Caco-2 (cell line): ENCODE measurements around the gene CACNA1A. TPM values are rescaled to one million over a fixed set of nuclear protein-coding genes. Genes with fewer than 3 reads are reported as not detected.

ENCODE experiments used
- BruUV-seq: library from RNA; stranded (reverse); fragments of 400-500 nt; replicated peaks from 2 replicates; lab custom pipeline; 2021; lab: Mats Ljungman, UMichigan
- CTCF ChIA-PET: fragments of 300-600 bp; sonication (Branson Sonifier 250); formaldehyde crosslinking; loops from one replicate; lab custom pipeline; 2022; ENCODE audit warnings: antibody characterized with exemption; lab: Charles Lee
- POLR2A ChIA-PET: fragments of 300-600 bp; sonication (Branson Sonifier 250); formaldehyde crosslinking; loops from one replicate; lab custom pipeline; 2022; ENCODE audit warnings: antibody characterized with exemption; lab: Charles Lee
- DNase-seq, 2 experiments: peaks; one replicate each; pipeline versions ENCODE4 v3.0.0 to v3.0.0-alpha.2; 2020 to 2022
- H3K27me3 ChIP-seq: replicated peaks from 2 replicates; pipeline ENCODE4 v1.6.0; 2011; ENCODE audit warnings: low read length; ENCODE audit not compliant: control insufficient read depth, insufficient read depth
- H3K36me3 ChIP-seq: 2 replicates; pipeline ENCODE4 v1.5.1; 2011; ENCODE audit warnings: low read length; ENCODE audit not compliant: control insufficient read depth, insufficient read depth
- H3K4me1 ChIP-seq: fragments of 250-450 bp; sonication (Bioruptor Pico); 2 replicates; pipeline ENCODE4 v1.5.1; 2020; ENCODE audit warnings: mild to moderate bottlenecking
- H3K4me3 ChIP-seq: 2 replicates; pipeline ENCODE4 v1.5.1; 2011; ENCODE audit warnings: low read depth, mild to moderate bottlenecking, control low read depth, low read length
- H3K9me3 ChIP-seq: fragments of 250-450 bp; sonication (Bioruptor Pico); 2 replicates; pipeline ENCODE4 v1.5.1; 2020; ENCODE audit warnings: mild to moderate bottlenecking, moderate library complexity
- H3K27ac Mint-ChIP-seq: one replicate; pipeline ENCODE4 v1.8.0; 2022; ENCODE audit warnings: mixed read lengths; ENCODE audit not compliant: unreplicated experiment
- H3K27me3 Mint-ChIP-seq: one replicate; pipeline ENCODE4 v1.8.0; 2022; ENCODE audit warnings: mixed read lengths; ENCODE audit not compliant: insufficient read depth, unreplicated experiment
- H3K36me3 Mint-ChIP-seq: one replicate; pipeline ENCODE4 v1.8.0; 2022; ENCODE audit warnings: mild to moderate bottlenecking, mixed read lengths; ENCODE audit not compliant: insufficient read depth, unreplicated experiment
- H3K4me1 Mint-ChIP-seq: one replicate; pipeline ENCODE4 v1.8.0; 2022; ENCODE audit warnings: low read depth, mixed read lengths; ENCODE audit not compliant: unreplicated experiment
- H3K4me3 Mint-ChIP-seq: one replicate; pipeline ENCODE4 v1.8.0; 2022; ENCODE audit warnings: mild to moderate bottlenecking, moderate library complexity, mixed read lengths; ENCODE audit not compliant: unreplicated experiment
- H3K9me3 Mint-ChIP-seq: one replicate; pipeline ENCODE4 v1.8.0; 2022; ENCODE audit warnings: mixed read lengths; ENCODE audit not compliant: unreplicated experiment
- intact Hi-C: fragments of 100-400 bp; cut with micrococcal nuclease; formaldehyde crosslinking; loops from one replicate; pipeline ENCODE4 v1.10.0; 2022; ENCODE audit not compliant: unreplicated experiment
- total RNA-seq: library from RNA; stranded (reverse); gene quantifications from 2 replicates; pipeline ENCODE4 v1.2.3, GENCODE V29; 2022
- TF ChIP-seq, protein P1 (sequence below), 2 experiments: fragments of 200-600 bp in 1 of 2; IDR thresholded peaks; 1 replicate in 1 of 2; 2 replicates in 1 of 2; pipeline versions ENCODE4 v1.5.1 to v1.8.0; 2011 to 2022; ENCODE audit warnings: antibody characterized with exemption in 1 of 2, control low read depth in 1 of 2, inconsistent platforms in 1 of 2, low read depth in 1 of 2, low read length in 1 of 2, mild to moderate bottlenecking in 1 of 2, moderate library complexity in 1 of 2; ENCODE audit not compliant: insufficient read depth in 1 of 2, severe bottlenecking in 1 of 2, unreplicated experiment in 1 of 2

Gene CACNA1A
- total RNA-seq, 1 experiment from 2014 or later: not detected

GRCh38 chr19:13277104-13277809 lies 229.0 kb downstream of the CACNA1A start:
- no peaks in the 10 kb centered on the region for H3K36me3 ChIP-seq
- H3K27me3 Mint-ChIP-seq: no peaks in the 10 kb centered on the region
- no peaks in the 10 kb centered on the region for H3K4me1 ChIP-seq
- ChIA-PET CTCF (interaction anchor here (0.5 to 2.8 kb wide), 11 partner anchors 9 to 1807 kb away, joined by 3 to 15 read pairs (median 4); no protein-coding TSS in a partner anchor), POLR2A (interaction anchor here (0.6 kb wide), 1 partner anchor 331 kb away, joined by 7 read pairs; no protein-coding TSS in a partner anchor)
- intact Hi-C loops: loop anchor here (1.0 kb wide), 2 partner anchors 154 to 312 kb away; no protein-coding TSS in a partner anchor
- no TSS peak for BruUV-seq
- TF ChIP-seq, protein P1, sequence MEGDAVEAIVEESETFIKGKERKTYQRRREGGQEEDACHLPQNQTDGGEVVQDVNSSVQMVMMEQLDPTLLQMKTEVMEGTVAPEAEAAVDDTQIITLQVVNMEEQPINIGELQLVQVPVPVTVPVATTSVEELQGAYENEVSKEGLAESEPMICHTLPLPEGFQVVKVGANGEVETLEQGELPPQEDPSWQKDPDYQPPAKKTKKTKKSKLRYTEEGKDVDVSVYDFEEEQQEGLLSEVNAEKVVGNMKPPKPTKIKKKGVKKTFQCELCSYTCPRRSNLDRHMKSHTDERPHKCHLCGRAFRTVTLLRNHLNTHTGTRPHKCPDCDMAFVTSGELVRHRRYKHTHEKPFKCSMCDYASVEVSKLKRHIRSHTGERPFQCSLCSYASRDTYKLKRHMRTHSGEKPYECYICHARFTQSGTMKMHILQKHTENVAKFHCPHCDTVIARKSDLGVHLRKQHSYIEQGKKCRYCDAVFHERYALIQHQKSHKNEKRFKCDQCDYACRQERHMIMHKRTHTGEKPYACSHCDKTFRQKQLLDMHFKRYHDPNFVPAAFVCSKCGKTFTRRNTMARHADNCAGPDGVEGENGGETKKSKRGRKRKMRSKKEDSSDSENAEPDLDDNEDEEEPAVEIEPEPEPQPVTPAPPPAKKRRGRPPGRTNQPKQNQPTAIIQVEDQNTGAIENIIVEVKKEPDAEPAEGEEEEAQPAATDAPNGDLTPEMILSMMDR (IDR thresholded peaks at IDR 0.05; ENCODE audit: insufficient read depth in 1 of 2, low read depth in 1 of 2, low read length in 1 of 2, severe bottlenecking in 1 of 2, unreplicated experiment in 1 of 2): peak; percentile 42 to 57
- no peaks in the 10 kb centered on the region for H3K9me3 ChIP-seq
- no peak overlapping the region for H3K27ac Mint-ChIP-seq
- H3K4me3 ChIP-seq: no peak overlapping the region
- no peaks in the 10 kb centered on the region for H3K27me3 ChIP-seq
- H3K4me3 Mint-ChIP-seq: no peak overlapping the region
- H3K9me3 Mint-ChIP-seq: no peaks in the 10 kb centered on the region
- H3K4me1 Mint-ChIP-seq: no peaks in the 10 kb centered on the region
- peak; percentile 54 to 77 for DNase-seq
- H3K36me3 Mint-ChIP-seq: peaks cover 5% of the 10 kb centered on the region

DNA sequence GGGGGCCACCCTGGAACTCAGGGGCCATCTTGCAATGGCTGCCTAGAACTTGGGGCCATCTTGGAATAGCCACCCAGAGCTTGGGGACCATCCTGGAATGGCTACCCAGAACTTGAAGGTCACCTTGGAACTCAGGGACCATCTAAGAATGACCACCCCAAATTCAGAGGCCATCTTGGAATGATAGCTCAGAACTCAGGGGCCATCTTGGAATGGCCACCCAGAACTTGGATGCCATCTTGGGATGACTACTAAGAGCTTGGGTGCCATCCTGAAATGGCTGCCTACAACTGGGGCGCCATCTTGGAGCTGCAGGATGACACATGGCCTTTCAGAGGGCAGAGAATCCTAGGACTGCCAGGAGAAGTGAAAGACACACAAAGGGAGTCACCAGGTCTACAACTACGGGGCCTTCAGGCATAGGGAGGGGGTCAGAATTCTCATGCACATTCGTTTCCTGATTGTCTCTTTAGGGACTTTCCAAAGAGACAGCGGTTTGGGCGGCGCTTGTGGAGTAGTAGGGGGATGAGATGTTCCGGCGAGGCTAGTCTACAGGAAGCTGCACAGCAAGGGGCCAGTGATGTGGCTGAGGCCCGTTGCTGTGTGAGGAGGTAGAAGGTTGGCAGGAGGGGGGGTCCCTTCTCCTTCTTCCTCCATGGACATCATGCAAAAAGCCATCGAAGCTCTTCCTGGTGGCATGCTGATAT lies 231.1 kb downstream of the CACNA1A start:
- no peaks in the 10 kb centered on the region for H3K9me3 Mint-ChIP-seq
- ChIA-PET CTCF (no interaction called here), POLR2A (no interaction called here)
- Histone ChIP-seq H3K36me3 (no peaks in the 10 kb centered on the region), H3K9me3 (no peaks in the 10 kb centered on the region), H3K4me3 (no peak overlapping the region), H3K4me1 (no peaks in the 10 kb centered on the region), H3K27me3 (no peaks in the 10 kb centered on the region)
- H3K36me3 Mint-ChIP-seq: peaks cover 5% of the 10 kb centered on the region
- no peak for DNase-seq
- H3K27ac Mint-ChIP-seq: no peak overlapping the region
- no peaks in the 10 kb centered on the region for H3K27me3 Mint-ChIP-seq
- H3K4me1 Mint-ChIP-seq: no peaks in the 10 kb centered on the region
- no peak overlapping the region for H3K4me3 Mint-ChIP-seq
- no TSS peak for BruUV-seq
- intact Hi-C loops: no loop called here
- TF ChIP-seq, protein P1 (IDR thresholded peaks at IDR 0.05; ENCODE audit: insufficient read depth in 1 of 2, low read depth in 1 of 2, low read length in 1 of 2, severe bottlenecking in 1 of 2, unreplicated experiment in 1 of 2): no peak

DNA sequence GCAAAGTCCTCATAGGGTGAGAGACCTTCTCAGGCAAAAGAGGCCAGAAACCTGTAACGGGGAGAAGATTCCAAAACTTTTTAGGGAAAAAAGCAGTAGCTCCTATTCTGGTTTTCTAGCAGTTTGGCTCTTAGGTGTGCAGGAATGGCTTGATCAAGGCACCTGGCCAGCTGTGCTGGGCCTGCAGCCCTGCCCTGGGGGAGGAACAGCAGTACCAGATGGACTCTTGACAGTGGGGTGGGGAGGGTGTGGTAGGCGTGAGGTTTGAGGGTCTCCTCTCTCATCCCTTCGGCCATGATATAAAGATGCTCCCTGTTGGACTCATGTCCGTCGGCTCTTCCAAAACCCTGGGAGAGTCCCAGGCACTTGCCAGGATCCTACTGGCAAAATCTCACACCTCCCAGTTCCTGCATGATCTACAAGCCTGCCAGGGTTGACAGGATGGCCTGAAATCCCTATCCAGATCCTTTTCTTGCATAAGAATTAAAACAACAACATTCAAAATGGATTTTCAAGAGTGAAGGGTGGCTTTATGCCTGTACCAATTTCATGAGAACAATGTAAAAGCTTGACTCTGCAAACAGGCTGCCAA lies 235.7 kb downstream of the CACNA1A start:
- Mint-ChIP-seq H3K27ac (no peak overlapping the region), H3K9me3 (no peaks in the 10 kb centered on the region), H3K27me3 (peaks cover 3% of the 10 kb centered on the region), H3K4me1 (no peaks in the 10 kb centered on the region), H3K36me3 (no peaks in the 10 kb centered on the region), H3K4me3 (no peak overlapping the region)
- DNase-seq: no peak
- POLR2A ChIA-PET: no interaction called here
- Histone ChIP-seq H3K4me3 (no peak overlapping the region), H3K4me1 (no peaks in the 10 kb centered on the region), H3K36me3 (no peaks in the 10 kb centered on the region), H3K27me3 (no peaks in the 10 kb centered on the region), H3K9me3 (no peaks in the 10 kb centered on the region)
- TF ChIP-seq, protein P1 (IDR thresholded peaks at IDR 0.05; ENCODE audit: insufficient read depth in 1 of 2, low read depth in 1 of 2, low read length in 1 of 2, severe bottlenecking in 1 of 2, unreplicated experiment in 1 of 2): no peak
- intact Hi-C loops: no loop called here
- CTCF ChIA-PET: interaction anchor here (0.6 kb wide), 1 partner anchor 310 kb away, joined by 3 read pairs; no protein-coding TSS in a partner anchor
- BruUV-seq: no TSS peak
